ENCODE data around the gene VSIG2.

The VSIG2 gene

GRCh38 chr11:124756033-124756752 lies 4.1 kb upstream of the VSIG2 start:
- TF ChIP-seq CTCF (IDR thresholded peaks at IDR 0.05) = no peak

- no peak for TF ChIP-seq CTCF (IDR thresholded peaks at IDR 0.05)
Measured at GRCh38 chr11:124754710-124755109, 2.7 kb upstream of the VSIG2 start.

- no peak for TF ChIP-seq CTCF (IDR thresholded peaks at IDR 0.05)
Measured at GRCh38 chr11:124754309-124754708, 2.3 kb upstream of the VSIG2 start.

GRCh38 chr11:124753624-124754023 lies 1.6 kb upstream of the VSIG2 start:
- TF ChIP-seq CTCF (IDR thresholded peaks at IDR 0.05) = no peak

GRCh38 chr11:124753205-124753604 lies 1.1 kb upstream of the VSIG2 start:
- no peak for TF ChIP-seq CTCF (IDR thresholded peaks at IDR 0.05)

GRCh38 chr11:124752471-124753102 lies 532 bp upstream of the VSIG2 start:
- no peak for TF ChIP-seq CTCF (IDR thresholded peaks at IDR 0.05)

GRCh38 chr11:124751391-124751740 lies 689 bp downstream of the VSIG2 start:
- TF ChIP-seq CTCF (IDR thresholded peaks at IDR 0.05) = no peak

Measured in LNCAP (cell line).